ENCODE results near the gene PSAPL1. TPM values are rescaled to one million over a fixed set of nuclear protein-coding genes. Genes with fewer than 3 reads are reported as not detected.

The PSAPL1 gene
- total RNA-seq, 2 experiments from 2014 or later: not detected

DNA sequence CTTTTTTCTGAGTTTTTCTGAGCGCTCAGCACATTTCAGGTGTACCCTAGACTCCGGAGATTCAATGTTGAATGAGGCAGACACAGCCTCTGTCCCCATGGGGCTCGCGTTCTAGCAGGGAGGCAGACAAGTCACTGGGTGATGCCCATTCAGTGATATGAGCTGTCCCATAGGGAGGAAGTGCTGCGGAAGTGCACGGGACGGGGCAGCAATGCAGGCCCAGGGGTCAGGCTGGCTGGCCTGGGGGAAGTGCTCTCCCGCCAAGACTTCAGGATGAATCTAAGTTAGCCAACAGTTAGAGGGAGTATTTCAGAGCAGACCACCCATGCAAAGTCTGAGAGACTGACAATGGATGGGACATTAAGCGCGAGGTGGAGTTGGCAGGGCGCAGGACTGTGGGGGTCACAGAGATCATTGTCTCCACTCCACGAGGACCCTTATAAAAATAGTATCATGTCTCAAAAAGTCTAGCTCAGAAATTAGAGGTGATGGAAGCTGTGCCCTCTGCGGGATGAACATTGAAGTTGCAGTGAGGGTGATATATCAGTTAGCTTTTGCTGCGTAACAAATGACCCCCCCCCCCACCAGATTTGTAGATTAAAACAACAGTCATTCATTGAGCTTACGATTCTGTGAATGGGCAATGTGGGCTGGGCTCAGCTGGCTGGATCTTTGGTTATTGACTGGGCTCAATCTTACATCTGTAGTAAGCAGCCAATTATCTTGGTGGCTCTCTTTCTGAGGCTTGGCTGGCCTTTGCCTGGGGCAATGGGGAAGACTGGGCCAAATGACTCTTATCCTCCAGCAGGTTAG lies 16.4 kb downstream of the PSAPL1 start:
- no peak overlapping the region for H3K4me3 Mint-ChIP-seq
- peaks cover 20% of the 10 kb centered on the region for H3K27me3 Mint-ChIP-seq
- intact Hi-C loops (cut with micrococcal nuclease): no loop called here
- CTCF ChIA-PET: no interaction called here
- no peak overlapping the region for H3K27ac Mint-ChIP-seq
- H3K36me3 Mint-ChIP-seq: no peaks in the 10 kb centered on the region
- peak; percentile 0 for DNase-seq
- peaks cover 15% of the 10 kb centered on the region for H3K9me3 Mint-ChIP-seq
- POLR2A ChIA-PET: no interaction called here
- no peaks in the 10 kb centered on the region for H3K4me1 Mint-ChIP-seq (ENCODE audit: low read depth)

DNA sequence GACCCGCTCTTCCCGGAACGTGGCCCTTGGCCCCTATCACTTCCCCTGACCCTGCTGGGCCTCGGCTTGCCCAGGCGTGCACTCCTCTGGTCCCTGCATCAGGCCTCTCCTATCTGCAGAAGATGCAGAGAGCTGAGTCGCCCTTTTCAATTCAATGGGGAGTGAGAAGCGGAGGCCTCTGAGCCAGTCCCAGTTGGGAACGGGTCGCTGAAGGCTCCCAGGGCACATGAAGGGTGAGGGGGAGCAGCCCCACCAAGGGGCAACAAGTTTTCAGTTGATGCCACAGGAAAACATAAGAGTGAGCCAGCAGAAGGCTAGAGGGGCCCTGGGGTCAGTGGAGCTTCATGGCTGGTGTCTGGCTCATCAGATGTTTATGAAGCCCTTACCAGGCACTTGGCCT lies 17.1 kb downstream of the PSAPL1 start:
- no peak overlapping the region for H3K27ac Mint-ChIP-seq
- intact Hi-C loops (cut with micrococcal nuclease): no loop called here
- H3K9me3 Mint-ChIP-seq: peaks cover 15% of the 10 kb centered on the region
- H3K27me3 Mint-ChIP-seq: peaks cover 22% of the 10 kb centered on the region
- peak; percentile 3 for DNase-seq
- CTCF ChIA-PET: no interaction called here
- no peaks in the 10 kb centered on the region for H3K36me3 Mint-ChIP-seq
- H3K4me1 Mint-ChIP-seq (ENCODE audit: low read depth): no peaks in the 10 kb centered on the region
- POLR2A ChIA-PET: no interaction called here
- H3K4me3 Mint-ChIP-seq: no peak overlapping the region

DNA sequence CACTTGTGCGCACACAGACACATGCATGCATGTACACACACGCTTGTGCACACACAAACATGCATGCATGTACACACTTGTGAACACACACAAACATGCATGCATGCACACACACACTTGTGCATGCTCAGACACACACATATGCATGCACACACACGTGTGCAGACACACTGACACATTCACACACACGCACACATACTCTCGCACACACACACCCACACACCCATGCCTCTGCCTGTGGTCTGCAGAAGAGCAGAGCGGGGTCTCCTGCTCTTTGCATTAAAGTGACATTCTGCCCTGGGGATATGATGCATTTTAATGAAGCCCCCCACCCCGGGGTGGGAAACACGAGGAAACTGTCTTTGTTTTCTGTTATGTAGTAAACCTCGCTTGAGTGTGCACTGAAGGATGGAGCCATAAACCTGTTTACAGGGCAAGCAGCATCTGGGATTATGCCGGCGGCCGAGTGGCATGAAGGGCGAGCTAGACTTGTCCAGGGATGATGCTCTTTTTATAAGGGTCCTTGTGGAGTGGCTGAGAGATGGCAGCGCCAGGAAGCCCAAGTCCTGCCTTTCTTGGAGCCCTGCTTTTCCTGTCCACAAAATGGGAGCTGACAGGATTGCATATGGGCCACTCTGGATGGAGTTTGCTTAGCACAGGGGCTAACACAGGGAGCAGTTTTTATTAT lies 17.8 kb downstream of the PSAPL1 start:
- H3K27me3 Mint-ChIP-seq: peaks cover 23% of the 10 kb centered on the region
- CTCF ChIA-PET: no interaction called here
- H3K9me3 Mint-ChIP-seq: peaks cover 15% of the 10 kb centered on the region
- H3K4me3 Mint-ChIP-seq: no peak overlapping the region
- DNase-seq: no peak
- H3K27ac Mint-ChIP-seq: no peak overlapping the region
- intact Hi-C loops (cut with micrococcal nuclease): no loop called here
- POLR2A ChIA-PET: no interaction called here
- H3K4me1 Mint-ChIP-seq (ENCODE audit: low read depth): no peaks in the 10 kb centered on the region
- no peaks in the 10 kb centered on the region for H3K36me3 Mint-ChIP-seq

DNA sequence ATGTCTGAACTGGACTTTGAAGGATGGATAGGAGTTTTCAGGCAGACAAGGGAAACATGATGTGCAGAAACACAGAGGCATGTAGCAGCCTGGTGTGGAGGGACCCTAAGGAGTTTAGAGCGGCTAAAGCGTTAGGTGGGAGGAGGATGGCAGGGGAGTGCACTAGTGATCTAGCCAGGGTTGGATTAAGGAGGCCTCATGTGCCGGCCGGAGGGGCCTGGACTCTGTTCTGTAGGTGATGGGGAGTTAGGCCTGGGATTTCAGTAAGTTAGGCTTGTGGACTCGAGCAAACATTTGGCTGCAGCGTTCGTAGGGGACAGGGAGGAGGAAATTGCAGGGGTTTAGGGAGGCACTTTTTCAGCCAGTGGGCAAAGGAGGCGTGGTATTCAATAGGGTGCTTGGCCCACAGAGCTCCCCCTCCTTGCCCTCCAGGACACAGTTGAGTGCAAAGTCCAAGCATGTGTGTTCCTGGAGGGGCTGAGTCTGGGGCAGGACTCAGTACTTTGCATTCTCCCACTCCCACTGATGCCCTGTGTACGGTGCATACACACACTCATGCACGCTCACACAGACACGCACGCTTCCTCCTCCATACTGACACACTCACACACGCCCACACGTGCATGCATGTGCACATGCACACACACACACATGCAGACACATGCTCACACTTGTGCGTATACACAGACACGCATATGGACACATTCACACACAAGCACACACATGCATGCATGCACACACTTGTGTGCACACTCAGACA lies 18.6 kb downstream of the PSAPL1 start:
- Mint-ChIP-seq H3K4me3 (no peak overlapping the region), H3K36me3 (no peaks in the 10 kb centered on the region), H3K27ac (no peak overlapping the region), H3K4me1 (ENCODE audit: low read depth) (no peaks in the 10 kb centered on the region), H3K27me3 (peaks cover 23% of the 10 kb centered on the region), H3K9me3 (peaks cover 15% of the 10 kb centered on the region)
- ChIA-PET POLR2A (no interaction called here), CTCF (no interaction called here)
- intact Hi-C loops (cut with micrococcal nuclease): no loop called here
- no peak for DNase-seq

DNA sequence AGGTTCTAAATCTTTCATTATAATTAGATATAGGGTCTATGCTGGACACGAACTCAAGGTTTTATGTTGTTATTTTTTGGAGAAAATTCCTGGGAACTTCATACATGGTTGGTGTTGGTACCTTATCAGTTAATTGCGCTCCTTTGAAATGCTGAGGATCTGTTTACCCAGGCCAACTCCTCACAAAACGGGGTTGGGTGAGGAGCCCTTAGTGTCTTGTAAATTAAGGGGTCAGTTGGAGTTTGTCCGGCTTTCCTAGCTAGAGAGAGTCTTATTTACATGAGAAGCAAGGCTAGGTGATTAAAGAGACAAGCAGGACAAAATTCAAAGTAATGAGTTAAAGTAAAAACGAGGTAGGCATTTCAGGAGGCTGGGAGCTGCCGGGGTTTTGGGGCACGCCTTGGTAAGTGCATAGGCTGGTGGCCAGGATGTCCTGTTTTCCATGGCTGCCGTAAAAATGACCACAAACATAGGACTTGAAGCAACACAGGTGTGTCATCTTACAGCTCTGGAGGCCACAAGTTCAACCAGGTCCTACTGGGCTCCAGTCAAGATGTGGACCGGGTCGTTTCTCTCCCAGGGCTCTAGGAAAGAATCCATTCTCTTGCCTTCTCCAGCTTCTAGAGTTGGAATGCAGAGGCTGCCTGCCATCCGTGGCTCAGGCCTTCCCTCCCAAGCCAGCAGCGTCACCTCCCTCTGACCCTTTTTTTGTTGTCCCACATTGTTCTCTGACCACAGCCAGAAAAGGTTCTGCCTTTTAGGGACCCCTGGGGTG lies 19.8 kb downstream of the PSAPL1 start:
- CTCF ChIA-PET: no interaction called here
- intact Hi-C loops (cut with micrococcal nuclease): no loop called here

DNA sequence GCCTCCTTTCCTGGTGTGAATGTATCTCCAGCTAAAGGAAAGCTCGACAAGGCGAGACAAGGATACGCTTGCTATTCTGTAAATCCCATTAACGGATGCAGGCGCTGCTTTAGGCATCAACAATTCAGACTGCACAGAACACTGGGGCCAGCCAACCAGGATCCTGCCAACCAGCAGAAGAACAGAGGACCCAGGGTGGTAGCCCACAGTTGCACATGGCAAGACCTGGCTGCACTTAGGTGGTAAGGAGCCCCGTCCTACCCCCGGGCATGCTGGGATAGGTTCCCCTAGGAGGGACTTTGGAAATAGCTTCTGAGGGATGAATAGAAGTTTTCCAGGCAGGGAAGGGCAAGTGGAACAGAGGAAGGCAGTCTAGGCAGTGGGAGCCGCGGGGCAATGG lies 20.7 kb downstream of the PSAPL1 start:
- H3K9me3 Mint-ChIP-seq: peaks cover 19% of the 10 kb centered on the region
- ChIA-PET POLR2A (no interaction called here), CTCF (no interaction called here)
- no peak overlapping the region for H3K27ac Mint-ChIP-seq
- H3K4me1 Mint-ChIP-seq (ENCODE audit: low read depth): no peaks in the 10 kb centered on the region
- no peak overlapping the region for H3K4me3 Mint-ChIP-seq
- H3K36me3 Mint-ChIP-seq: no peaks in the 10 kb centered on the region
- intact Hi-C loops (cut with micrococcal nuclease): no loop called here
- no peak for DNase-seq
- H3K27me3 Mint-ChIP-seq: peaks cover 28% of the 10 kb centered on the region

More for the DNA sequence above, 19.8 kb downstream of the PSAPL1 start:
- peaks cover 15% of the 10 kb centered on the region for H3K9me3 Mint-ChIP-seq
- DNase-seq: no peak
- H3K27me3 Mint-ChIP-seq: peaks cover 25% of the 10 kb centered on the region
- H3K4me1 Mint-ChIP-seq (ENCODE audit: low read depth): no peaks in the 10 kb centered on the region
- no peak overlapping the region for H3K27ac Mint-ChIP-seq
- H3K36me3 Mint-ChIP-seq: no peaks in the 10 kb centered on the region
- POLR2A ChIA-PET: no interaction called here
- H3K4me3 Mint-ChIP-seq: no peak overlapping the region

DNA sequence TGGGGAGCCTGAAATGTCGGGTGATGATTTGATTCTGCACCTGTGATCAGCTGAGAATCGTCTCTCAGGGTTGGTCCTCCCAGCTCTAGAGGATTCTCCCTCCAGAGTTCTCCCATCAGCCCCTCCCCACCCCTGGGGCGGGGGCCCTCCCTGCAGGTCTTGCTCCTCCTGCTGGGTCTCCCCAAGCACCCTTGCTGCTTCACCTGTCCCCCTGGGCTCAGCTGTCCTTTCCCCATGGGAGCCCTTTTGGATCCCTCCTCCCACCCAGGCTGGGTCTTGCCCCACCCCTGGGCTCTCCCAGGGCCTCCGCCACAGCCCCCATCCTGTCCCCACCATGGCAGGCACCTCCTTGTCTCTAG lies 22.2 kb downstream of the PSAPL1 start:
- no peak for DNase-seq
- H3K27ac Mint-ChIP-seq: no peak overlapping the region
- POLR2A ChIA-PET: no interaction called here
- peaks cover 2% of the 10 kb centered on the region for H3K36me3 Mint-ChIP-seq
- CTCF ChIA-PET: no interaction called here
- peaks cover 28% of the 10 kb centered on the region for H3K27me3 Mint-ChIP-seq
- intact Hi-C loops (cut with micrococcal nuclease): no loop called here
- peaks cover 18% of the 10 kb centered on the region for H3K9me3 Mint-ChIP-seq
- no peak overlapping the region for H3K4me3 Mint-ChIP-seq
- H3K4me1 Mint-ChIP-seq (ENCODE audit: low read depth): no peaks in the 10 kb centered on the region

DNA sequence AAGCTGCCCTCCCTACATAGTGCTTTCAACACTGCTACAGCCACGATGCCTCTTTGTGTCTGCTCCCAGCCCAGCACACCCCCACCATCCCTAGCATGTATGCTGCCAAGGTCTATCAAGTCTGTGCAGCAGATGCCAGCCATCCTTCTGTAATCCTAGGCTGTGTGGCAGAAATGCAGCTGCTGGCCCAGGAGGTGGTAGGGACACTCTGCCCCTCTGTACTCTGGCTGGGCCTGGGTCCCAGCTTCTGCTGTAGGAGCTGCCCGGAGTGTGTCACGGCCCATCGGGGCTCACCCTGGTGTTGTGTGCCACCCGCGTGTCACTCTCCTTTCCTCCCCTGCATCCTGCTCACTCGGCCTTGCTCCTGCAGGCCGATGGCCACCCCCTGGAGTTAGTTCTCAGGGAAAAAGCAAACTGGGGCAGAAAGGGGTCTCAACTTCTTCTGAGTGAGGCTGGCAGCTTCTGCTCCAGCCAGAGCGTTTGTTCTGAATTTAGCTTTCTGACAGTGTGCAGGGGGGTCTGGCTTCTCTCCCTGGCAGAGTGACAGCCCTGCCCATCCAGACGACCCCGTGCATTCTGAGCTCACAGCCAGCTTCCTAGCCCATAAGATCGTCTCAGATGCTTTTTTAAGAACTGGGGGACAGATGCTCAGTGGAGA lies 22.7 kb downstream of the PSAPL1 start:
- Mint-ChIP-seq H3K36me3 (peaks cover 2% of the 10 kb centered on the region), H3K27me3 (peaks cover 28% of the 10 kb centered on the region), H3K9me3 (peaks cover 20% of the 10 kb centered on the region), H3K27ac (no peak overlapping the region), H3K4me1 (ENCODE audit: low read depth) (no peaks in the 10 kb centered on the region), H3K4me3 (no peak overlapping the region)
- ChIA-PET CTCF (no interaction called here), POLR2A (no interaction called here)
- intact Hi-C loops (cut with micrococcal nuclease): no loop called here
- DNase-seq: no peak

DNA sequence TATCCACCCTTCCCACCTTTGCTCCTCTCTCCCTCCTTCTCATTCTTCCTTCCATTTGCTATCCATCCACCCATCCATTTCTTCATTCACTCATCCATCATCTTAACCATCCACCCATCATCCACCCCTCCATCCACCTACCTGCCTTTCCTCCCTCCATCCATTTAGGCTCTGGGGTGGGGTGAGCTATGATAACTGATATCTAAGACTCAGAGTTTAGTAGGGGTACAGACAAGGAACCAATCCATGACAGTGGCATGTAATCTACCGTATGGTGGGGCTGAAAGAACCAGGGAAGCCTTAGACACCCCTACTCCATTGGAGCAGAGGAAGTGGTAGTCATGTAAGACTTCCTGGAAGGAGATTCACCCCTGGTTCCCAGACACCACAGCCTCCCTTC lies 23.2 kb downstream of the PSAPL1 start:
- Mint-ChIP-seq H3K27me3 (peaks cover 24% of the 10 kb centered on the region), H3K9me3 (peaks cover 16% of the 10 kb centered on the region), H3K4me1 (ENCODE audit: low read depth) (no peaks in the 10 kb centered on the region), H3K4me3 (no peak overlapping the region), H3K36me3 (peaks cover 2% of the 10 kb centered on the region), H3K27ac (no peak overlapping the region)
- CTCF ChIA-PET: no interaction called here
- POLR2A ChIA-PET: no interaction called here
- intact Hi-C loops (cut with micrococcal nuclease): no loop called here
- DNase-seq: no peak

DNA sequence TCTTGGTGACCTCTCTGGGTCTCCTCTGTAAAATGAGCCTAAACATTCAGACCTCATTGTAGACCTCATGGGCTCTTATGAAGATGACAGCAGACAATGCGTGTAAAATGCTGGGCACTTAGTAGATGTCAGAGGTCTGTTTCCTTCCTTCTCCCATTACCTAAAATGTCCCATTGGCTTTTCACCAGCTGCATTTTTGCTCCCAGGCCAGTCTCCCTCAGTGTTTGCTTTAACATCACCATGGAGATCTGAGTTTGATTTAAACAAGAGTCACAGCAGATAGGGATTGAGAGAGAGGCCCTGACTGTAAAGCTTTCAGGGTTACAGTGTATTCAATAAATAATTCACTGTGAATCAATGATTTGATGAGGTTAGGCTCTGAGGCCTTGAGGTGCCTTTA lies 24.3 kb downstream of the PSAPL1 start:
- Mint-ChIP-seq H3K9me3 (peaks cover 15% of the 10 kb centered on the region), H3K27me3 (peaks cover 19% of the 10 kb centered on the region), H3K27ac (no peak overlapping the region), H3K4me3 (no peak overlapping the region), H3K4me1 (ENCODE audit: low read depth) (no peaks in the 10 kb centered on the region), H3K36me3 (peaks cover 2% of the 10 kb centered on the region)
- POLR2A ChIA-PET: no interaction called here
- intact Hi-C loops (cut with micrococcal nuclease): no loop called here
- CTCF ChIA-PET: no interaction called here
- no peak for DNase-seq

DNA sequence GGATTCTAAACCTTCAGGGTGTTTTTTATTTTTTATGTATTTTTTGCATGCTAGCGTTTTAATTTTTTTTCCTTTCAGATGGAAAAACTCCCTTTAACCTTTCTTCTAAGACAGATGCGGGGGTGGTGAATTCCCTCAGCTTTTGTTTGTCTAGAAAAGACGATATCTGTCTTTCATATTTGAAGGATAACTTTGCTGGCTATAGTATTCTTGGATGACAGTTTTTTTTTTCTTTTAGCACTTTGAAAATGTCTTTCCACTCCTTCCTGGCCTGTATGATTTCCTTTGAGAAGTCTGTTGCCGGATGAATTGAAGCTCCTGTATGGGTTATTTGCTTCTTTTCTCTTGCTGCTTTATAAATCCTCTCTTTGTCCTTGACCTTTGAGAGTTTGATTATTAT lies 26.6 kb downstream of the PSAPL1 start:
- Mint-ChIP-seq H3K36me3 (peaks cover 2% of the 10 kb centered on the region), H3K27me3 (peaks cover 11% of the 10 kb centered on the region), H3K4me3 (no peak overlapping the region), H3K9me3 (peaks cover 15% of the 10 kb centered on the region), H3K27ac (no peak overlapping the region), H3K4me1 (ENCODE audit: low read depth) (no peaks in the 10 kb centered on the region)
- ChIA-PET POLR2A (no interaction called here), CTCF (no interaction called here)
- intact Hi-C loops (cut with micrococcal nuclease): no loop called here
- no peak for DNase-seq

DNA sequence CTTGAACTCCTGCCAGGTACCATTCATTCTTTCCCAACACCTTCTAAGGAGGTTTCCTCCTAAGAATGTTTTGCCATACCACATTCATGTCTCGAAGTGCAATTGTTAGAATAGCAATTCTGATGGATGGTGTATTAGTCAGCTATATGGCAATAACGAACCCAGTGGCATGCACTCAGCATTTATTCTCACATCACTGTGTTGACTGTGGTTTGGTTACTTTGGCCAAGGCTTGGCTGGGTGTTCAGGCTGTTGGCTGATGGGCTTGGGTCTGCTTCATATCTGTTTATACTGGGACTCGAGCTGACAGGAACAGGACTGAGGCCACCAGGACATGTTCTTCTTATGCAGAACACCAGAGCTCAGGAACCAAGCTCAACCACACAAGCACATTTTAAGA lies 31.7 kb downstream of the PSAPL1 start:
- no peaks in the 10 kb centered on the region for H3K4me1 Mint-ChIP-seq (ENCODE audit: low read depth)
- no peaks in the 10 kb centered on the region for H3K36me3 Mint-ChIP-seq
- CTCF ChIA-PET: no interaction called here
- intact Hi-C loops (cut with micrococcal nuclease): no loop called here
- no peak for DNase-seq
- POLR2A ChIA-PET: no interaction called here
- peaks cover 3% of the 10 kb centered on the region for H3K9me3 Mint-ChIP-seq
- H3K4me3 Mint-ChIP-seq: no peak overlapping the region
- H3K27ac Mint-ChIP-seq: no peak overlapping the region
- peaks cover 15% of the 10 kb centered on the region for H3K27me3 Mint-ChIP-seq
